ENCODE data around the gene TGM3. TPM values are rescaled to one million over a fixed set of nuclear protein-coding genes. Genes with fewer than 3 reads are reported as not detected.

TGM3 gene
- total and polyA plus RNA-seq, 2 of the 4 experiments (the other 2 are of a cell fraction), result not detected

GRCh38 chr20:2386516-2387179, 90.8 kb downstream of the TGM3 start:
- no peak overlapping the region for H3K4me2 ChIP-seq (ENCODE audit: low read depth, low read length)
- H3K9me3 ChIP-seq (ENCODE audit: control insufficient read depth, insufficient read depth, low read length), result peaks cover 2% of the 10 kb centered on the region
- no peaks in the 10 kb centered on the region for H3K4me1 ChIP-seq (ENCODE audit: control insufficient read depth, insufficient read depth, low read length)
- no peak overlapping the region for H2BK5ac ChIP-seq (ENCODE audit: low read depth, low read length, poor library complexity, severe bottlenecking)
- POLR2A ChIA-PET (ENCODE audit: unreplicated experiment), result no interaction called here
- H3K36me3 ChIP-seq (ENCODE audit: control insufficient read depth, insufficient read depth, low read length), result no peaks in the 10 kb centered on the region
- H3K18ac ChIP-seq (ENCODE audit: low read depth, low read length), result no peak overlapping the region
- no peak overlapping the region for H2BK20ac ChIP-seq (ENCODE audit: low read depth, low read length)
- no peak overlapping the region for H3K4ac ChIP-seq (ENCODE audit: low read depth, low read length)
- no peak overlapping the region for H4K8ac ChIP-seq (ENCODE audit: low read depth in 2 of 2, low read length in 2 of 2)
- no peak overlapping the region for H2AK5ac ChIP-seq (ENCODE audit: low read depth, low read length)
- H3K56ac ChIP-seq (ENCODE audit: extremely low read depth, insufficient read depth, low read length), result no peak overlapping the region
- no TSS peak for BruUV-seq (replicated peaks)
- no peak overlapping the region for H3K9ac ChIP-seq (ENCODE audit: low read depth, low read length)
- no peaks in the 10 kb centered on the region for H3K27me3 ChIP-seq (ENCODE audit: control insufficient read depth, insufficient read depth, low read length)
- no peaks in the 10 kb centered on the region for H3K79me1 ChIP-seq (ENCODE audit: low read depth in 1 of 2, low read length in 2 of 2)
- CTCF ChIA-PET, result no interaction called here
- no peaks in the 10 kb centered on the region for H3K9me1 ChIP-seq (ENCODE audit: insufficient read depth, low read length)
- no peak overlapping the region for H2AK9ac ChIP-seq (replicated peaks; ENCODE audit: low read depth, low read length, poor library complexity)
- H2BK15ac ChIP-seq (ENCODE audit: low read depth, low read length), result no peak overlapping the region
- H2AFZ ChIP-seq (replicated peaks; ENCODE audit: low read length, poor library complexity), result no peak overlapping the region
- H4K91ac ChIP-seq (ENCODE audit: insufficient read depth, low read depth, low read length), result no peak overlapping the region
- no peak for ATAC-seq (ENCODE audit: low read depth)
- intact Hi-C loops (cut with micrococcal nuclease) (no loop called here), in situ Hi-C loops (cut with MboI; ENCODE audit: low sequenced_read_pairs) (no loop called here), dilution Hi-C loops (cut with HindIII; ENCODE audit: low sequenced_read_pairs, unreplicated experiment) (no loop called here)
- H3K23ac ChIP-seq (ENCODE audit: low read depth, low read length), result no peak overlapping the region
- peak; percentile 38 for DNase-seq
- H4K20me1 ChIP-seq (ENCODE audit: insufficient read depth, low read length), result no peaks in the 10 kb centered on the region
- TF ChIP-seq POLR2A (IDR thresholded peaks at IDR 0.05; ENCODE audit: low read depth, low read length), result no peak
- TF ChIP-seq RCOR1 (IDR thresholded peaks at IDR 0.05; ENCODE audit: insufficient replicate concordance, low read length), result no peak
- no peak for TF ChIP-seq ELK1 (IDR thresholded peaks at IDR 0.05; ENCODE audit: borderline replicate concordance, low read depth, low read length)
- TF ChIP-seq USF2 (IDR thresholded peaks at IDR 0.05; ENCODE audit: low read depth, low read length), result no peak
- no peak overlapping the region for H2BK120ac ChIP-seq (ENCODE audit: low read depth, low read length)
- H4K5ac ChIP-seq (ENCODE audit: low read depth, low read length), result no peak overlapping the region
- H3K4me3 ChIP-seq (ENCODE audit: insufficient read depth, low read depth, low read length), result no peak overlapping the region
- H3K14ac ChIP-seq (replicated peaks; ENCODE audit: low read depth, low read length), result no peak overlapping the region
- H3K27ac ChIP-seq (ENCODE audit: insufficient read depth, low read length), result no peak overlapping the region
- WGBS, 2 experiments (ENCODE audit: extremely low coverage in 2 of 2, insufficient read length in 1 of 2), result 28% methylated on average over 3 of the region's 5 CpGs; no CpG with 5 or more reads in 1 of the 2 experiments
